ENCODE data around the gene GPC6.

GPC6 gene

DNA sequence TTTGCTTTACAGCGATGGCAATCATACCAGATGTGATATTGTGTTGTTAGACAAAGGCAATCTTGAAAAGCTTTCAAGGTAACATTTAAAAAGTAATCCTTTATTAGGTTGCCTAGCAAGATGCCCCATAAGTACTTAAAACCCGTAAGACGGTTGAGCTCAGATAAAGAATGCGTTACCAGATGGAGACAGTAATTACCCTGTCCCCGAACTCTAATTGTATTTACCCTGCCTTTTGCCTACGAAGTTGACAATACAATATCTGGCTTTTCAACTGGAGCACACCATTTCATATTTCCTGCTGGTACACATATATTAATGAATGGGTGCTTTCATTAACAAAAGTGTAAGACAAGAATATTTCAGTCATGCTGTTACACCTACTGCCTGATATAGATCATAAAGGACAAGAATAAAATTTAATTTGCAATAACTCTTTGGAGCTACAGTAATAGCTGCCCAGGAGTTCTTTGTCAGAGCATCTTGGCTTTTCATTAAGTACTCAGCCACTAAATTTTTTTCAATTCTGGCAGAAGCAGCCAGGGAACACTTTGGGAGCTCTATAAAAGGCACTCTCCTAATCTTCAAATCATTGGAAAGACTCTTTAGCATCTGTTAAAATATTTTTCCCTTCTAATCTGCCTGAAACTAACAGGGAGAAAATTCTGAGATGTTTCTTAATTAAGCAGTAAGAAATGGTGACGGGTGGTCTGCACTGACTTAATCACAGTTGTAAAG is 1189.1 kb downstream of the GPC6 start:
- no peak for DNase-seq (ENCODE audit: low read depth)

DNA sequence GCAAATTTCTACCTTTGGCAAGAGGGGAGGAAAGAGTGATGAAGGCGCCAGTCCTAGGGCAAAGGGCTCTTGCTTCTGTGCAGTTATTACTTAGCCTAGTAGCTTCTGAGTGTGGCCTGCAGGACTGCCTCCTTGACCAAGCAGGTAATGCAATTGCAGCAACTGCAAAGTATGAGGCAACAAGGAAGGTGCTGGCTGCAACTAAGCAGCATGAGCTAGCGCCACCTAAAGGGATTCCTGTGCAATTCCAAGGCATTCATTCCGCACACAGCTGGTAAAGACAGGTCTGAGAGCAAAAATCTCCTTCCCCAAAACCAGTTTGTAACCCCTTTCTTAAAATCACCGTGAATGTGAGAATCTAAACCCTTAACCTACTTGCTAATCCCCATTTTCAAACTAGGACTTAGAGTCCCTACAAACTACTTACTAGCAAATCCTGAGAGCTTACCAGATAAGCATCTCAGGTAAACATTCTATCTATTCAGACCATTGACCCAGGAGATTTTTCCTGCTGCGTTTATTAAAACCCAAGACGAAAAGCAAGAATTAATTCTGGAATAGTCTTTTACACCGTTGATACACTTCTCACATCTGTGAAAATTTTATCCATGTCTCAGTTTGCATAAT is 1190.0 kb downstream of the GPC6 start:
- DNase-seq (ENCODE audit: low read depth) = no peak

DNA sequence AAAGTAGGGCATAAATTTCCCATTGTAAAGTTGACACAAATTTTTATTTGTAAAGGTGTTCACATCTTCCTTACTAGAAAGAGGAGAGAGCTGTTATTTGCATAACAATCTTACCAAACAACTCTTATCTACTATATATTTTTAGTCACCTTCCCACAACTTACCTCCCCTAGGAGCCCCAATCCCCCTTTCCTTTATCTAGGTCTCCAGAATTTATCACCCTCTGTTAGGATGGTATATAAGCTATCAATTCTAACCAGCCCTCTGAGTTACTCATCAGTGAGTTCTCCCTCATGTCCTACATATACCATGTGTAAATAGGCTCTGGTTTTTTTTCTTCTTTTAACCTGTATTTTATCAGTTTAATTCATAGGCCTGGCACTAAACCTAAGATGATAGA is 1190.7 kb downstream of the GPC6 start:
- DNase-seq (ENCODE audit: low read depth) = no peak

DNA sequence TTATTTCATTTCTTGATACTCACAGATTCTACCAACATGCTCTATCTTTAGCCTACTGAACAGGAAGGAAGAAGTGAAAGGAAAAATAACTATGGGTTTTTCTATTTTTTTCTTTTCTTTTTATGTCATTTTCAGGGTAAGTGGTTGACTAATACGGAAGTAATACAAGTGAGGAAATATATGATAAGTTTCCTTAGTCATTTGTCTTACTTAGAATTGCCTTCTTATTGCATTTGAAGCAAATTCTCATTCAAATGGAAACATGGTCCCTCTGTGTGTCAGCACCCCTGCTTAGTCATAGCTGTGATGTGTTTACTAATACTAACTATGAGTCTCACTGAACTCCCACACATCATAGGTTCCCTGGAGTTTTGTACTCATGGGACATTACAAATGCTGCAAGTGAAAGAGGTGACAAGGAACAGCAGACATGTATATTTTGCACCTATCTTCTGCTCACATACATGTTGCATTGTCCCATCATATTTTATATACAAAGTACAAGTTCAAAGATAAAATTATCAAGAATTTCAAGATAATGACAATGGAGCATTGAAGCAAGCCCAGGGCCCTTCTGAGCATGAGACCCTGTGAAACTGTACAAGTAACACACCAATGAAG is 1192.8 kb downstream of the GPC6 start:
- no peak for DNase-seq (ENCODE audit: low read depth)

GRCh38 chr13:94419925-94420305 is 1193.3 kb downstream of the GPC6 start:
- DNase-seq (ENCODE audit: low read depth) = no peak

- DNase-seq (ENCODE audit: low read depth) = no peak
Measured at GRCh38 chr13:94427313-94427953, 1200.8 kb downstream of the GPC6 start.

GRCh38 chr13:94431574-94431973 is 1205.0 kb downstream of the GPC6 start:
- DNase-seq (ENCODE audit: low read depth) = no peak

DNA sequence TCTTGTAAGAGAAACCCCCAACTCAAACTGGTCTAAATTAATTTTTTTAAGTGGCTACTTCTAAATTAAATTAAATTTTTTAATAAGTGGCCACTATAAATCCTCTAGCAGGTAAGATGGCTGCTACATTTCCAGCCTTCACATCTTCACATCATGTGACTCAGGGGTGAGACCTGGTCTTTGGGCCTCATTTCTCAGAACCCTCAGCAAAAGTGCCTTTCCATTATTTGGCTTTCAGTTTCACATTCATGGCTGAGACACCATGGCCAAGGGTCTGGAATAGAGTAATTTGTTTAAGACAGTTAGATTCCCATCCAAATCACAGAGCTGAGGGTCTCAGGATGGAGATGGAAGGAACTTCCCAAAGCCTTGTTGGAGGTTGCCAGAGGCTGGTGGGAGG is 1205.4 kb downstream of the GPC6 start:
- no peak for DNase-seq (ENCODE audit: low read depth)

GRCh38 chr13:94433055-94433961 is 1206.7 kb downstream of the GPC6 start:
- no peak for DNase-seq (ENCODE audit: low read depth)

- no peak for DNase-seq (ENCODE audit: low read depth)
Measured at GRCh38 chr13:94435604-94436226, 1209.1 kb downstream of the GPC6 start.

GRCh38 chr13:94444826-94445225 is 1218.2 kb downstream of the GPC6 start:
- DNase-seq (ENCODE audit: low read depth) = no peak

- no peak for DNase-seq (ENCODE audit: low read depth)
Measured at GRCh38 chr13:94454334-94454733, 1227.7 kb downstream of the GPC6 start.

DNA sequence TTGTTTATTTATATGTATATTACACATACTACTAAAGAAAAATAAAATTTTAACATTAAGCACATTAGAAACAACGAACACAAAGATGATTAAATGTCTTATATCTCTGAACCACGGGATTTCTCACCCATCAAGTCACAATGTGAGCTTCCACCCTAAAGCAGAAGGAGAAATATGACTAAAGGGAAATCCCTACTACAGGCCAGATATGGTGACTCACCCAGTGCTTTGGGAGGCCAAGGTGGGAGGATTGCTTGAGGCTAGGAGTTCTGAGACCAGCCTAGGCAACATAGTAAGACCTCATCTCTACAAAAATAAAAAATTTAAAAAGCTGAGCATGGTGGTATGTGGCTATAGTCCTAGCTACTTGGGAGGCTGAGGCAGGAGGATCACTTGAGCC is 1228.3 kb downstream of the GPC6 start:
- no peak for DNase-seq (ENCODE audit: low read depth)

GRCh38 chr13:94455414-94455813 is 1228.8 kb downstream of the GPC6 start:
- no peak for DNase-seq (ENCODE audit: low read depth)
